ENCODE measurements around the gene HDAC4. TPM values are rescaled to one million over a fixed set of nuclear protein-coding genes. Genes with fewer than 3 reads are reported as not detected.

HDAC4 gene
- total RNA-seq, 1 experiment from 2014 or later, result 61.5 TPM

- intact Hi-C loops (cut with micrococcal nuclease; ENCODE audit: unreplicated experiment), result no loop called here
- Histone ChIP-seq H3K27me3 (ENCODE audit: insufficient read depth, low read depth) (no peaks in the 10 kb centered on the region), H3K79me2 (ENCODE audit: low read depth) (no peaks in the 10 kb centered on the region), H3K4me3 (no peak overlapping the region), H3K27ac (no peak overlapping the region), H3F3A (ENCODE audit: insufficient read depth, low read depth) (no peaks in the 10 kb centered on the region; the same call in 1 of the 2 replicates), H3K36me3 (ENCODE audit: low read depth) (peaks cover 12% of the 10 kb centered on the region), H3K4me1 (replicated peaks; ENCODE audit: insufficient read depth) (no peaks in the 10 kb centered on the region), H3K9me2 (ENCODE audit: insufficient read depth) (no peaks in the 10 kb centered on the region), H2AFZ (no peak overlapping the region), H3K9me3 (ENCODE audit: insufficient read depth, low read depth) (no peaks in the 10 kb centered on the region), H3K4me2 (no peak overlapping the region), H4K20me1 (ENCODE audit: insufficient read depth) (no peaks in the 10 kb centered on the region; the same call in 1 of the 2 replicates)
- no TSS peak for BruUV-seq (replicated peaks)
- TF ChIP-seq, protein P1, sequence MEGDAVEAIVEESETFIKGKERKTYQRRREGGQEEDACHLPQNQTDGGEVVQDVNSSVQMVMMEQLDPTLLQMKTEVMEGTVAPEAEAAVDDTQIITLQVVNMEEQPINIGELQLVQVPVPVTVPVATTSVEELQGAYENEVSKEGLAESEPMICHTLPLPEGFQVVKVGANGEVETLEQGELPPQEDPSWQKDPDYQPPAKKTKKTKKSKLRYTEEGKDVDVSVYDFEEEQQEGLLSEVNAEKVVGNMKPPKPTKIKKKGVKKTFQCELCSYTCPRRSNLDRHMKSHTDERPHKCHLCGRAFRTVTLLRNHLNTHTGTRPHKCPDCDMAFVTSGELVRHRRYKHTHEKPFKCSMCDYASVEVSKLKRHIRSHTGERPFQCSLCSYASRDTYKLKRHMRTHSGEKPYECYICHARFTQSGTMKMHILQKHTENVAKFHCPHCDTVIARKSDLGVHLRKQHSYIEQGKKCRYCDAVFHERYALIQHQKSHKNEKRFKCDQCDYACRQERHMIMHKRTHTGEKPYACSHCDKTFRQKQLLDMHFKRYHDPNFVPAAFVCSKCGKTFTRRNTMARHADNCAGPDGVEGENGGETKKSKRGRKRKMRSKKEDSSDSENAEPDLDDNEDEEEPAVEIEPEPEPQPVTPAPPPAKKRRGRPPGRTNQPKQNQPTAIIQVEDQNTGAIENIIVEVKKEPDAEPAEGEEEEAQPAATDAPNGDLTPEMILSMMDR (conservative IDR thresholded peaks at IDR 0.05), result no peak
- no peak for TF ChIP-seq EZH2 (IDR thresholded peaks at IDR 0.05; ENCODE audit: low read depth)
- DNase-seq, result no peak
- POLR2A ChIA-PET (ENCODE audit: unreplicated experiment), result no interaction called here
- CTCF ChIA-PET, result no interaction called here
Measured at GRCh38 chr2:239127513-239127912, 273.3 kb downstream of the HDAC4 start.

DNA sequence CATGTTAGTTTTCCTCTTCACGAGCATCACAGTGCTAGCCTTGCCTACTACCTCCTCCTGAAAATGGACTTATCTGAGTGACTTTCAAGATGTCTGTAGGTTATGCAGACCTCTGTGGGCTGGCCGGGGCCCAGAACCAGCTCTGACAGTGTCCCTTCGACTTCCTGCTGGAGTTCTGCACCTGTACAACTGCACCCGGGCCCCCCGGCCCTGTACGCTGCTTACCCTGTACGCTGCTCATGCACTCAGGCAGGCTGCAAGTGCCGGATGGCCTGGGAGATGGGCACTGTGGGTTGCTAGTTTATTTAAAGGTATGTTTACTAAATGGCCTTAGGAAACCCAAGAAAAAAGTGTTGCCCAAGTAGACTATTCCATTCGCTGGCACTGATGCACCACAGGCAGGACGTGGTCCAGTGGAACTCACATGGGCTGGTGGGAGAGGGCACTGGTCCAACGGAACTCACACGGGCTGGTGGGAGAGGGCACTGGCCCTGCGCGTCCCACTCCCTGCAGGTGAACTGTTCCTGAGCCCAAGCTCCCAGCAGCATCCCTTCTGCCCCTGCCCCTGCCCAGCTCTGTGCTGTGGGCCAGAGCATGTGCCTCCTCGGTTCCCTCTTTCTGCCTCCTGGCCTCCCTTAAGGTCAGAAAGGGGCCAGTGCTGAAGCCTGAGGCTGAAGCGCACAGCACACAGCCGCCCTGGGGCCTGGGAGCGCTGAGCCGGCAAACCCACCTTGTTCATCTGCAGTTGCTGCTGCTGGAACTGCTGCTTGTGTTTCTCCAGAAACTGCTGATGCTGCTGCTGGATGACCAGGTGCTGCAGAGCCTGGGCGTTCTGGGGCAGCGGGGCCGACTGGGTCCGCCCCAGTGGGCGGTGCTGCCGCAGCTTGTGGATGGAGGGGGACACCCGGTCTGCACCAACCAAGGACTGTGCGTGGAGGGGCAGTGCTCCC lies 274.8 kb downstream of the HDAC4 start:
- no peaks in the 10 kb centered on the region for H3K79me2 ChIP-seq (ENCODE audit: low read depth)
- no peaks in the 10 kb centered on the region; the same call in 1 of the 2 replicates for H3F3A ChIP-seq (ENCODE audit: insufficient read depth, low read depth)
- no peaks in the 10 kb centered on the region for H3K27me3 ChIP-seq (ENCODE audit: insufficient read depth, low read depth)
- H2AFZ ChIP-seq, result no peak overlapping the region
- H3K4me3 ChIP-seq, result no peak overlapping the region
- intact Hi-C loops (cut with micrococcal nuclease; ENCODE audit: unreplicated experiment), result no loop called here
- no peak overlapping the region for H3K27ac ChIP-seq
- BruUV-seq (replicated peaks), result no TSS peak
- POLR2A ChIA-PET (ENCODE audit: unreplicated experiment), result interaction anchor here (0.6 kb wide), 1 partner anchor 125 kb away, joined by 11 read pairs; no protein-coding TSS in a partner anchor
- TF ChIP-seq, protein P1 (conservative IDR thresholded peaks at IDR 0.05), result no peak
- TF ChIP-seq EZH2 (IDR thresholded peaks at IDR 0.05; ENCODE audit: low read depth), result no peak
- no peaks in the 10 kb centered on the region for H3K9me2 ChIP-seq (ENCODE audit: insufficient read depth)
- H4K20me1 ChIP-seq (ENCODE audit: insufficient read depth), result no peaks in the 10 kb centered on the region; the same call in 1 of the 2 replicates
- H3K4me2 ChIP-seq, result no peak overlapping the region
- H3K4me1 ChIP-seq (replicated peaks; ENCODE audit: insufficient read depth), result no peaks in the 10 kb centered on the region
- DNase-seq, result no peak
- no peaks in the 10 kb centered on the region for H3K9me3 ChIP-seq (ENCODE audit: insufficient read depth, low read depth)
- CTCF ChIA-PET, result no interaction called here
- H3K36me3 ChIP-seq (ENCODE audit: low read depth), result peaks cover 12% of the 10 kb centered on the region

DNA sequence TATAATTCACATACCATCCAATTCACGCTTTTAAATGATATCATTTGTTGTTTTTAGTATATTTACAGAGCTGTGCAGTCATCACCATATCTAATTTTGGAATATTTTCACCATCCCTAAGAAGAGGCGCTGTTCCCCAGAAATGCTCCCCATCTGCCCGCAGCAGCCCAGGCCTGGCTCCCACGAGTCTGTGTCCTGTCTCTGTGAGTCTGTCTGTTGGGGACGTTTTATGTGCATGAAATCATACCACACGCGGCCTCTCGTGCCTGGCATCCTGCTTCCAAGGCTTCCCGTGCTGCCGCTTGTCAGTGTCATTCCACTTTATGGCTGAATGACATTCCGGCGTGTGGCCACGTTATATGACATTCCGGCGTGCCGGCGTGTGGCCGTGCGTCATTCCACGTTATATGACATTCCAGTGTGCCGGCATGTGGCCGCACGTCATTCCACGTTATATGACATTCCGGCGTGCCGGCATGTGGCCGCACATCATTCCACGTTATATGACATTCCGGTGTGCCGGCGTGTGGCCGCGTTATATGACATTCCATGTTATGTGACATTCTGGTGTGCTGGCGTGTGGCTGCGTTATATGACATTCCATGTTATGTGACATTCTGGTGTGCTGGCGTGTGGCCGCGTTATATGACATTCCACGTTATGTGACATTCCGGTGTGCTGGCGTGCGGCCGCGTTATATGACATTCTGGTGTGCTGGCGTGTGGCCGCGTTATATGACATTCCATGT lies 276.5 kb downstream of the HDAC4 start:
- DNase-seq, result no peak
- Histone ChIP-seq H2AFZ (no peak overlapping the region), H3K4me1 (replicated peaks; ENCODE audit: insufficient read depth) (no peaks in the 10 kb centered on the region), H3F3A (ENCODE audit: insufficient read depth, low read depth) (no peaks in the 10 kb centered on the region; the same call in 1 of the 2 replicates), H3K4me2 (no peak overlapping the region), H3K9me3 (ENCODE audit: insufficient read depth, low read depth) (no peaks in the 10 kb centered on the region), H3K27ac (no peak overlapping the region), H4K20me1 (ENCODE audit: insufficient read depth) (no peaks in the 10 kb centered on the region; the same call in 1 of the 2 replicates), H3K9me2 (ENCODE audit: insufficient read depth) (no peaks in the 10 kb centered on the region), H3K79me2 (ENCODE audit: low read depth) (no peaks in the 10 kb centered on the region), H3K27me3 (ENCODE audit: insufficient read depth, low read depth) (no peaks in the 10 kb centered on the region), H3K36me3 (ENCODE audit: low read depth) (peaks cover 12% of the 10 kb centered on the region), H3K4me3 (no peak overlapping the region)
- CTCF ChIA-PET, result no interaction called here
- BruUV-seq (replicated peaks), result no TSS peak
- intact Hi-C loops (cut with micrococcal nuclease; ENCODE audit: unreplicated experiment), result no loop called here
- no peak for TF ChIP-seq EZH2 (IDR thresholded peaks at IDR 0.05; ENCODE audit: low read depth)
- TF ChIP-seq, protein P1 (conservative IDR thresholded peaks at IDR 0.05), result no peak
- POLR2A ChIA-PET (ENCODE audit: unreplicated experiment), result no interaction called here
